Fibroblast of villous mesenchyme (primary cell): ENCODE measurements around the gene STK32C. TPM values are rescaled to one million over a fixed set of nuclear protein-coding genes. Genes with fewer than 3 reads are reported as not detected.

Source experiments
- DNase-seq: peaks from one replicate; pipeline ENCODE4 v3.0.0-alpha.2; 2010; ENCODE audit warnings: low read depth
- H3K4me3 ChIP-seq: 2 replicates; pipeline ENCODE4 v1.5.1; 2011; ENCODE audit warnings: low read depth, mild to moderate bottlenecking, low read length
- CTCF ChIP-seq: IDR thresholded peaks from 2 replicates; pipeline ENCODE4 v1.5.1; 2012; ENCODE audit warnings: low read depth, mild to moderate bottlenecking, low read length; ENCODE audit not compliant: insufficient read depth
- total RNA-seq: library from RNA; depleted of rRNA; stranded (reverse); fragments of >200 nt; gene quantifications from 2 replicates; pipeline ENCODE4 v1.2.3, GENCODE V29; 2012

STK32C gene
- total RNA-seq, 1 donor: 8.6 TPM

- TF ChIP-seq CTCF: no peak
- no peak for DNase-seq
Measured at GRCh38 chr10:132209130-132209529, 98.6 kb downstream of the STK32C start.

GRCh38 chr10:132208462-132209050 lies 99.2 kb downstream of the STK32C start:
- no peak overlapping the region for H3K4me3 ChIP-seq
- no peak for TF ChIP-seq CTCF
- DNase-seq: no peak

More at GRCh38 chr10:132209130-132209529, 98.6 kb downstream of the STK32C start:
- H3K4me3 ChIP-seq: no peak overlapping the region

GRCh38 chr10:132207536-132208461 lies 100.0 kb downstream of the STK32C start:
- no peak overlapping the region for H3K4me3 ChIP-seq
- no peak for TF ChIP-seq CTCF
- no peak for DNase-seq

GRCh38 chr10:132206806-132207535 lies 100.8 kb downstream of the STK32C start:
- TF ChIP-seq CTCF: no peak
- no peak for DNase-seq

GRCh38 chr10:132206377-132206745 lies 101.4 kb downstream of the STK32C start:
- no peak for DNase-seq
- TF ChIP-seq CTCF: no peak
- no peak overlapping the region for H3K4me3 ChIP-seq

More at GRCh38 chr10:132206806-132207535, 100.8 kb downstream of the STK32C start:
- no peak overlapping the region for H3K4me3 ChIP-seq

GRCh38 chr10:132205650-132206376 lies 101.9 kb downstream of the STK32C start:
- no peak for DNase-seq
- no peak for TF ChIP-seq CTCF
- no peak overlapping the region for H3K4me3 ChIP-seq
